Stimulated activated naive CD4-positive, alpha-beta T cell (primary cell): ENCODE results near the gene EDARADD.

Source experiments
- DNase-seq, 6 experiments: peaks; one replicate each; lab custom pipeline; 2025; lab: John Stamatoyannopoulos, UW

EDARADD gene

DNA sequence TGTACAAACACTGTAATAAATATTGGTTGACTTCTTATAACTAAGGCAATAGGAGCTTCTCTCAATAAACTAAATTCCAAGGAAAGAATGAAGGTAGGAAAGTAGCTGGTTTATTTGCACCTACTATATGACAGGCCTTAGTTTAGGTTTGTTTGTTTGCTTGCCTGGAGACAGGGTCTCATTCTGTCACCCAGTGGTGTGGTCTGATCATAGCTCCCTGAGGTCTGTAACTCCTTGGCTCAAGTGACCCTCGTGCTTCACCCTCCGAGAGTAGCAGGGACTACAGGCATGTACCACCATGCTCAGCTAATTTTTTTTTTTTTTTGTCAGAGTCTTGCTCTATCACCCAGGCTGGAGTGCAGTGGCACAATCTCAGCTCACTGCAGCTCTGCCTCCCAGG lies 1.9 kb upstream of the EDARADD start:
- DNase-seq: no peak

DNA sequence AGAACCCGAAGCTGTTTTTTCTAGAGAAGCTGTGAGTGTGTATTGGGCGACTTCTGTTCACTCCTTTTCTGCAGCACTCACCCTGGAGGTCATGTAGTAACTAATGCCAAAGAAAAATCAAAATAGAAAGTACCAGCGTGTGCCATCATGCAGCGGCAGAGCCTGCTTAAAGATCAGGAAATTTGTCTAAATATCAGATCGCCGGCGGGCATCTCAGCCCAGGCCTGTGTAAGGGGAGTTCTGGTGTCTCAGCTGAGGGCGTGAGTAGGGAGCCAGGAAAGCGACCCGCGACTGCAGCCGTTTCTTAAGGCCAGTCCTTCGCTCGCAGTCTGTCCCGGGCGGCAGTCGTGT lies 768 bp downstream of the EDARADD start:
- DNase-seq: peak in 1 of 6 experiments; percentile 9

DNA sequence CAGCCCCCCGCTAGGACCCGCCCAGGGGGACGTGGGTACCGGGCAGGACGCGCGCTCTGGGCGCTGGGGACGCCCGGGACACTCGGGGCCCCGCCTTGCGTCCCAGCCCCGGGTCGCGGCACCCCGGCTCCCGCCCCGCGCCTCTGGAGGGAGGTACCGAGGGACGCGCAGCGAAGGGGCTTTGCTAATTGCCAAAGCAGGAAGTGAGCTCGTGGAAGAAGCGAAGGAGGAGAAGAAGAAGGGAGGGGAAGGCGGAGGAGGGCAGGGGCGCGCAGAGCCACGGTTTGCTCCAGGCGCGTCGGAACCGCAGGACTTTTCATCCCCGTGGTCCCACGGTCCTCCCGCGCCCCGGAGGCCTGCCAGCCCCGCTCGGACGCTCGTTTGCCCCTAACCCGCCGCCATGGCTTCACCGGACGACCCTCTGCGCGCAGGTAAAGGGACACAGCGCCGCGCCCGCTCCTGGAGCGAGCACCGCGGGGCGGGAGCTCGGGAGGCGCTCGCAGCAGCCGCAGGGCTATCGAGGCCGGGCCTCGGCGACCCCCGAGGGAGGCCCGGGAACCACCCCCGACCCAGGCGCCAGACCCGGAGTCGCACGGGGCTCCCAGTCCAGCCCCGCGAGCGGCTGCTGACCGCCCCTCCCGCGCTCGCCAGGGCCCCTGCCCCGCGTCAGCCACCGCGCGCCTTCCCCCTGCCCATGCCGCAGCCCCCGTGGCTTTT lies 1.3 kb downstream of the EDARADD start:
- DNase-seq: peak in 1 of 6 experiments; percentile 5

DNA sequence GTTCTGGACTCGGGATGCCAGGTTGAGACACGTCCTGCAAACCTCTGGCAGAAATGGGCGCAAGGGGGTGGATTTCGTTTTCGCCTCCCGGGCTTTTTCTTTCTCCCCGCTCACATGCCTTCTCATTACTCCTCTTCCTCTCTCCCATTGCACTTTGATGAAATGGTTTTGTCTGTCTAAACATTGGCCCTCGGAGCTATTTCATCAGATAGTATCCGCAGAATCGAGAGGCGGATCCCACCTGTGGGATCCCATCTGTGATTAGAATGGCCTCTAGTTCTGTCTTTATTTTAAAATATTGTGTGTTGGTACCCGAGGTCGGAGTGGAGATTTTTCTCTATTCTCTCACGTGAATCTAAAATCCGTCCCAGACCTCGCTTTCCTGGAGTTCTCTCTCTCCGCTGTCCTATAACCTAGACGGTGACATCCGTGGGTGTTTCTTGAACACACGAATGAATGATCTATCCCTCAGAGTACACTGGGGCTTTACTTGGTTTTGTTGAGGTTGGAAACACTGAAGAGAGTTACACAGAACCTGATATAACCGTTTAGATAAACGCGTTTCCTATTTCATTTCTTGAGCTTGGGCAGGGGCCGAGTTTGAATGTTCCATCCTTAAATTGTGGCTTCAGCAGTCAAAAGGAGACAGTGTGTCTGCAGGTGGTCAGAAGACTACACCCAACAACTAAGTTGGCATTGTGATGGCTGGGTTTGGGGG lies 2.0 kb downstream of the EDARADD start:
- no peak for DNase-seq

DNA sequence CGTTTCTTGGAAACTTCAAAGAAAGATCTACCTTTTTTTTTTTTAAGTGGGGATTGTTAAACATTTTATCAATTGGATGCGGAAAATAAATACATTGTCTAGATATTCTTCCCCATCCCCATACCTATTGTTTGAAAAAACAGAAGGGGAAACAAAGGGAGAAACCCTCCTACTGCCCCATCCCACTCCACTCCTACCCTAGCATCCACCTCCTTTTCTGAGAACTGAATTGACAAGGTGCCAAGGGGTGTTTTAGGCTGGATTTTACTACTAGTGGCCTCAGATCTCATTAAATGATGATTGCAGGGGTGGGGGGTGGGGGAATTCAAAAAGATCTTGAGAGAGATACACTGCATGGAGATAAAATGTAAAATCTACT lies 2.6 kb downstream of the EDARADD start:
- no peak for DNase-seq

DNA sequence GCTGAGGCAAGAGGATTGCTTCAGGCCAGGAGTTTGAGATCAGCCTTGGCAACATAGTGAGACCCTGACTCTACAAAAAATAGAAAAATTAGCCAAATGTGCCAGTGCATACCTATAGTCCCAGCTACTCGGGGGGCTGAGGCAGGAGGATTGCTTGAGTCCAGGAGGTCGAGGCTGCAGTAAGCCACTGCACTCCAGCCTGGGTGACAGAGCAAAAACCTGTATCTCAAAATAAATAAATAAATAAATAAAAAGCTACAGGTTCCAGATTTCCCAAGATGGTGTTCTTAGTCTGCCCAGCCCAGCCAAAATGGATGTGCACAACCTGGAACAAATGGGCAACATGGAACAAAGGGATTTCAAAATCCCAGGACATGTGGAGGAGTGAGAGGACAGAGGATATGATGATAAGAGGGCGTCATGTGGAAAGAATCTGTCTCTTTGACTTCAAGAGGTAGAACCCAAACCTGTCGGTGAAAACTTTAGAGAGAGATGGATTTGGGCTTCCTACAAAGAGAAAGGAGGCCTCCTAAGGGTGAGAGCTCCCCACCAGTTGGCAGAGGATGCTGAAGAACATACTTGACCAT lies 3.2 kb downstream of the EDARADD start:
- no peak for DNase-seq

DNA sequence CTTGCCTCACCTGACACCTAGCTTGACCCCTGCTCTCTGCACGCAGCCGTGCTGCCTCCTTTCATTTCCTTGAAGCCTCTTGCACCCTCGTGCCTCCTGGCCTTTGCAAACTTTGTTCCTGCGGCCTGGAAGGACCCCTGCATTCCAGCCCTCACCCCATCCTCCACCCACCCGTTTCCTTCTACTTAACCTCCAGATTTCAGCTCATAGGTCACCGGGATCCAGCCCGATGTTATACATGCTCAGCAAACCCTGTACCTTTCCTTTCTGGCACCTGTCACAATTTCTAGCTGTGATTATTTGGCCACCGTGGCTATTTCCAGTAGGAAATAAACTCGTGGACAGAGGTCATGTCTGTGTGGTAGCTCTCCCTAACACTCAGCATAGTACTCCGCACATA lies 4.5 kb downstream of the EDARADD start:
- DNase-seq: no peak

DNA sequence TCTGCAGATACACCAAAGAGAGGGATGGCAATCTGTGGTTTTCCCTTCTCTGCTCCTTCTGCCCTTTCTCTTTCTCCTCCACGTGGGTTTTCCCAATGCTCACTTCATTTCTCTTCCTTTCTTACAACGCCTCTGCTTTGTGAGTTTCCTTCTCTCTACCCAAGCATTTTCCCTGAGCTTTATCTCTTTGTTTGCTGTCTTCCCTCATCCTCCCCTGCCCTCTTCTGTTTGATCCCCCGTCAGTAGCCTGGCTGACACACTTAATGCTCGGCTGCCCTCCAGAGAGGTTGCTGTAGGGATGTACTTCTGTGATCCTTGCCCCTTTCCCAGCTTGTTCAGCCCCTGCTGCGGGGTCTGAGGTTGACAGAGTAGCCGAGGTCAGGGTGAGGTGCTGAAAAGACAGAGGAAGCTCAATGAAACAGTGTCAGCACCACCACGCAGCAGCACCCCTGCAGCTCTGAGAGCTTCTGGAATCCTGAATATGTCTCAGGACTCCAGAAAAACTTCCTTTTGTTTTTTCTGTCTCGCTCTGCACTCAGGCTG lies 6.0 kb downstream of the EDARADD start:
- no peak for DNase-seq

DNA sequence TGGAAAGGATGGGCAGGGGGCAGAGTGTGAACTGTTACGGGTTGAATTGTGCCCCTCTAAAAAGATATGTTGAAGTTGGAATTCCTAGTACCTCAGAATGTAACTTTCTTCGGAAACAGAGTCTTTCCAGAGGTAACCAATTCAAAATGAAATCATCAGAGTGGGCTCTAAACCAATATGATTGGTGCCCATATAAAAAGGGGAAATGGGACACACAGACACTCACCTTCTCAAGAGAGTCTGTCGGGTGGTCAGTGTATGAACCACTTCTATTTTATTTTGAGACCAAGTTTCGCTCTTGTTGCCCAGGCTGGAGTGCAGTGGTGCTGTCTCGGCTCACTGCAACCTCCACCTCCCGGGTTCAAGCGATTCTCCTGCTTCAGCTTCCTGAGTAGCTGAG lies 7.6 kb downstream of the EDARADD start:
- no peak for DNase-seq

DNA sequence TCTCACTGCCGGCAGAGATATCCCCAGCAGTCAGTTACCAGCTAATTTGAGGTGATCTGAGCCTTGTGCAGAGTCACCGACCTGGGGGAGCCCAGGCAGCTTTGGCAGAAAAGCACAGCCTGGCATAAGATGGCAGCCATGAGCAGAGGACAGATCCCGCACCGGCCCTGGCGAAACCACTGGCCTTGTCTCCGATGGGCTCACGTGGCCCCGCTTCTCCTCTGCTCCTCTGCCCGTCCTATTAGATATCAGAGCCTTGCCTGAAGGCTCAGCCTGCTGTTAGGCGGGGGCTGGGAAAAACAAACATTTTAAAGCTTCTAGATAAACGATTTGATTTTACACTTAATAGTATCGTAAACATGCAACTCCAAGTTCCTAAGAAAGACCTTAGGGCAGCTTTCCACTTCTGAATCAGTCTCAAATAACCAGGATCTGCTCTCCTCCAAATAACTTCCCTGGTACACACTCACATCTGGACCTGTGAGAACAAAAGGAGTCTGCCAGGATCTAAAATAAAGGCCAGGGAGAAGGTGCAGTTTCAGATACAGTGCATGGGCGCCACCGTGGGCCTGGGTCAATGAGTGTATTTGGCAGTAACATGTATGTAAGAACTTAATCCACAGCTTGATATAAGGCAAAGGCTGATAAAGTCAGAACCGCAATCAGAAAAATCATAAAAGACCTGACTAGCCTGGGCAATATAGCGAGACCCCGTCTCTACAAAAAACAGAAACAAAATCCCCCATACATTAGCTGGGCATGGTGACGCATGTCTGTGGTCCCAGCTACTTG lies 10.0 kb downstream of the EDARADD start:
- DNase-seq: no peak

DNA sequence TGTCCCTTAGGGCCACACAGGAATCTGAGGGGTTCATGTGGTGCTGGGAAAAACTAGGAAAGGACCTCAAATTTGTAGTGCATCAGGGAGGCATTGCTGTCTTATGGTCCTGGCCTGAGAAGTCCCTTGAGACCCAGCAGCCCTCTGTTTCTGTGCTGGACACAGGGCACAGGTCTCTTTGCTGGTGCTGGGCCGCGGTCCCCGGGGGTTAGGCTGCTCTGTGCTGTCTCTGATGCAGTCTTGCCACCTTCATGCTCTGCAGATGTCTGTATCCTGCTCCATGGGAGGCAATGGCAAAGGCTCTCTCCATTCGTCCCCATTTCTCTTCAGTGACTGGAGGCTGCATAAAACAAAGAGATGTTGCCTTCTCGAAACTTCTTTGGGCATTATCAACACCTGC lies 13.0 kb downstream of the EDARADD start:
- no peak for DNase-seq

DNA sequence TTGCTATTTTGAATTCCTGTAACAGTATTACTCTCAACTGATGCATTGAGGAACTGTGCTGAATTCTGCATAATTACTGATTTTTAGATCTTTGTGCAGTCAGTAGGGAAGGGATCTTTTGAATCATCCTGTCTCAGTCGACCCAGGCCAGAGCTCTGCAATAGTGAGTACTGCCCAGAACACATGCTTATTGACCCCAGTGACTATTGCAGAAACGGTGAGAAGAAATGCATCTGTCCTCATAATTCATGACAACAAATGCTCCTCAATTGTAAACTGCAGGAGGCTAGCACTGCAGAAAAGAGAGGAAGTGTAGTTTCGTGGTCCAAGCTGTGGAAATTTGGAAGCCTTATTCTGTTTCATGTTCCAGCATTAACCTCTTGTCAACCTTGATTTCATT lies 19.6 kb downstream of the EDARADD start:
- DNase-seq: no peak

DNA sequence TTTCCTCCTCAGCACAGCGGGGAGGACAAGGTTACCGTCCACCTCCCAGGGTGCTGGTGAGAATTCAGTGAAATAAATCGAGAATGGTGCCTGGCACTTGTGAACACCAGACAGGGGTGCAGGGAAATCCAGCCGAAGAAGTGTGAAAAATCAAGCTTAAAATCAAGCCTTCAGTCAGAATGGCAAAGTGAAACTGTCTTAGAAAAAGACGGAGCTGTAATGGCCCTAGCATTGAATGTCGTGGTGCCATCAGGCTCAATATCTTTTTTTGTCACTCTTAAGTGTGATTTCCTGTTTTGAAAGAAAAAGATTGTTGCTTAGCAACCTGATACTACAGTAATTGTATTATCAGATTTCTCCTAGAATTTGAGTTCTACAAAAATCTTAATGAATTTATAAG lies 22.1 kb downstream of the EDARADD start:
- peak in 3 of 6 experiments; percentile 54 to 70 (median 54) for DNase-seq

DNA sequence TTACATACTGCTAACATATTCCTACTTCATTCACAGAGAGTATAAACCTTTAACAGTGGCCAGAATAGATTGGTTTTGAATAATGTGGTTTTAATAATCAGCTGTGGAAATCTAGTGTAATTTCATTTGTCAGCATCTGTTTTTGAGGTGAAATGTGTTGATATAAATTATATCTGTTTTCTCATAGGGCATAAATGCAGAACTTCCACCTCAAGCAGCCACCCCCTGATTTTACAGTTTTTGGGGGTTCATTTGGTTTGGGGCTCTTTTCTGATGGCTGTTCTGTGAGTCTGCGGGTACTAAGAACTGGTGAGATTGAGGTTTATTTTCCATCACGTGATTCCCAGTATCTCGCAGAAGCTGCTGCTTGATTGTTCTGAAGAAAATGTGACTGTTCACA lies 23.2 kb downstream of the EDARADD start:
- DNase-seq: no peak

DNA sequence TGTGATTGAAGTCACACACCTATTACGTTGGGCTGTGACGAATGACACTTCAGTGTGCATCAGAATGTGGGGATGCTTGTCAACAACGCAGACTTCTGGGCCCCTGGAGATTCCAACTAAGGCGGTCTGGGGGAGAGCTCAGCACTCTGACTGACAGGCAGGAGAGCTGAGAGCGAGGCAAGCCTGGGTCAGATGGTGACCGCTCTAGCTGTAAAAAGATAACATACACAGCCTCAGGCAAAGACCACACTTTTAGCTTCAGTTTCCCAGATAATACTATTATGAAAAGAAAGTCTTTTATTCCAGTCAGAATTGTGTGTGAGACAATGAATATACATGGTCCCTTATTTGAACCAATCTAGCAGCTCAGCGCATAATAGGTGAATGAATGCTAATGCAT lies 25.4 kb downstream of the EDARADD start:
- no peak for DNase-seq

DNA sequence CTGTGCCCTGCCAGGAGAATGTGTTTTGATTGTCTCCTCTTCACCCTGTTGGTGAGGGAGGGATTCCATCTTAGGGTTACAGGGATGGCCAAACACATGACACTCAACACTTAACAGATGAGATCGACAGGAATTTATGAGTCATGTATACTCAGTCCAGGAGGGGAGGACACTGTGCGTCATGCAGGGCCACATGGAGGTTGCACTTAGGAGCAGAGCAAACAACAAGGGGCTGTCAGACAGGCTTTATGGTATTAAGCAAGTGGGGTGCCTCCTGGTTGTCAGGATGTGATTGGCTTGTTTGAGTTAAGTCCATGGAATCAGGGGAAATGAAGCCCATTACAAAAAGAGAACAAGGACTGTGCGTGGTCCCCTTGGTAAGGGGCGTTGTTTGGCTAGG lies 26.9 kb downstream of the EDARADD start:
- DNase-seq: no peak

DNA sequence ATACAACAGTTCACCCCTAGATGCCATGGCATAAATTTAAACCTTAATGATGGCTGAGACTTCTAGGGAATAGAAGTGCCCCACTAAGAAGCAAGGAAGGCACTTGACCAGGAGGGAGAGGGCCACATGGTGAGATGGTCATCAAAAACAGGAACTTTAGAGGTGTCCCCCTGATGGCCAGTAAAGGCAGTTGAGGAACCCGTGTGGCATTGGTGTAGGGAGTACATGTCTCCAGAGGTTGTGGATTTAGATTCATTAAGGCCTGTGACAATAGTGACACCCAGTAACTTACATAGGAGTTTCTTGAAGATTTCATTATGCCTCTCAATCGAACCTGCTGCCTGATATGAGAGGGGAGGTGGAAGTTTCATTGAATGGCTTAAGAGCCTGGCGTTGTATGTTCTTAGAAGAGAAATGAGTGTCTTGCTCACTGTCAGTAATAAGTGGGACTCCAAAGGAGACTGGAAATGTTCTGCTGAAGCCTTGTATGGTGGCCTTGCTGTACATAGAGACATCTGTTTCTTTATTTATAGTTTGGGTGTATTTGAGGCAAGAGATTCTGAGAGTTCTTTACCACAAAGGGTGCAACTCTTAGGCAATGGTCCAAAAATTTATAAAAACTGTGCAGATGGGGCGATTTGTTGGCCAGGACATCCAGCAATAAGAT lies 27.9 kb downstream of the EDARADD start:
- DNase-seq: no peak

DNA sequence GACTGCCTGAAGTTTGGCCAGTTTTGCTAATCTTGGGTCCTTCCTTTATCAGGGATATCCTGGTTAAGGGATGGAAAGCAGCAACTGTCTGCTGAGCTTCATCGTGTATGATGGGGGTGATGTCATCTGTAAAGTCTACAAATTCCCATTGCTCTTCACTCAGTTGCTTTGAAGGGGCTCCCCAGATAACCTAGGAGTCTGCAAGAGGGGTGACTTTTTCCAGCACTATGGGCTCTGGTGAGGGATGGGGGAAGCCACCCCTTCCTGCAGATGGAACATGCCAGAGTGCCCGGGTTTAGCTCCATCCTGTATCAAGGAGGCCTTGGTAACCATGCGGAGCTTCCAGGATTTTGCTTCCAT lies 28.4 kb downstream of the EDARADD start:
- no peak for DNase-seq

DNA sequence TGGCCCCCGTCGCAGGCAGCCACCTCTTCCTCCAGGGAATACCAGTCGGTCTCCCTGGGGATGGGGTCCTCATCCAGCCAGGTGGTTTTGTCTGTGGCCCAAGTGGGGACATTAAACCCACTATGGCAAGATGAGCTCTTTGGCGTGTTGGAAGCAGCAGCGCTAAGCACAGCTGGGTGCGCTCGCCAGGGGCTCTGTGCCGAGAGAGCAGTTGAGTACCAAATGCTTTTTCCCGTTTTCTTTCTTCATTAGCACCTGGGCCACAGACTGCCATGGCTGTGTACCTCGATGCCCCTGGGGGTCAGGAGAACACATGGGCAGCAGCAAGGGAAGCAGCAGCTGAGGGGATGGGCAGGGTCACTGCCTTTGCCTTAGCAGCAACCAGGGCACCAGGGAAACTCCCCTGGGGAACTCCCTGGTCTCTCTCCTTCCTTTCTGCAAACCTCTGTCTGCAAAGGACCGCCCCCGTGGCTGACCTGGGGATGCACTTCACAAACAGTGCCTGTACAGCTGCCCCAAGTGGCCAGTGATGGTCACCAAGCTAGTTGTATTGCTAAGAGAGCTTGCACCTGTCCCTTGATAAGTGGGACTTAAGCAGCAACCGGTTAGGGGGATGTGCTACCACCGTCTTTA lies 31.1 kb downstream of the EDARADD start:
- no peak for DNase-seq

DNA sequence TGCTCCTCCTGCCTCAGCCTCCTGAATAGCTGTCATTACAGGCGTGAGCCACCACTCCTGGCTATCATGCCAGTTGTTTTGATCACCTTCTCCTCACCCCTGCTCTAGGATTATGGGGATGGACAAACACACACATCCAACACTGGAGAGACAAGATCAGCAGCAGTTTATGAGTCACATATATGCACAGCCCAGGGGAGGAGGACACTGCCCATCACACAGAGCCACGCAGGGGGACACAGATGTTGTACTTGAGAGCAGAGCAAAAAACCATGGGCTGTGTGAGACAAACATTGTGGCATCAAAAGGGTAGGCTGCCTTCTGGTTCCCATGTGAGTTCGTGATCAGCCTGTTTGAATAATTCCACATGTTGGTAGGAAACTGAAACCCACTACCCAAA lies 32.1 kb downstream of the EDARADD start:
- DNase-seq: no peak

DNA sequence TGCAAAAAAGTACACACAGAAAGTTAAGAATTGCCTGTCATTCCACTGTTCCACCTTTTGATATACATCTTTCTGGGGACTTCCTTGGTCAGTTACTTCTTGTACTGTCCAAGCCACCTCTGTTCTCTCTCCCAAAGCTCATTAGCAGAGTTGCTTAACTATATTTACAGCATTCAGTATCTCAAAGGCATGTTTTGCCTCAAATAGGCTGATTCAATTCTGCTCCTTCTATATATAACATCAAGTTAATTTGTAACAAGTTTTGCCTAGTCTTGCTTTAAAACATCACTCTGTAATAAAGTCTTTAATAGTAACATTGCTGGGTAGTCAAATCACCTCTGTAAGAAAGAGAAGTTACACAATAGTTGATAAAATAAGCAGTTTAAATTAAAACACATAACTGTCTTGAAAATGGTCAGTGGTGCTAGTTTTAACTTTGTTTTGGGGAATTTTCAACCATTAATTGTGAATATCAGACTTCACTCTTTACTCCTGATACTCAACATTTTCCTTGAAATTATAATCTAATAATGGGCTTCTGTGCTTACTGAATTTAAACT lies 35.7 kb downstream of the EDARADD start:
- DNase-seq: no peak
